ENCODE results near the gene ATF6. TPM values are rescaled to one million over a fixed set of nuclear protein-coding genes. Genes with fewer than 3 reads are reported as not detected.

ATF6 gene
- total and polyA plus RNA-seq, 4 donors, result 10.0 to 22.5 (median 13.4) TPM

GRCh38 chr1:161900160-161900559 lies 134.0 kb downstream of the ATF6 start (continued):
- TF ChIP-seq REST (IDR thresholded peaks at IDR 0.05), result no peak
- no peak for TF ChIP-seq FOXA1 (IDR thresholded peaks at IDR 0.05)

GRCh38 chr1:161902182-161902581 lies 136.1 kb downstream of the ATF6 start:
- no peak for TF ChIP-seq HNF4A (conservative IDR thresholded peaks at IDR 0.05)
- TF ChIP-seq EGR1 (IDR thresholded peaks at IDR 0.05; ENCODE audit: low read depth in 2 of 2), result no peak
- TF ChIP-seq MAX (IDR thresholded peaks at IDR 0.05), result no peak
- no peak for TF ChIP-seq HNF4G (IDR thresholded peaks at IDR 0.05)
- no peak for TF ChIP-seq TAF1 (conservative IDR thresholded peaks at IDR 0.05)
- TF ChIP-seq RXRA (IDR thresholded peaks at IDR 0.05), result no peak
- no peak for TF ChIP-seq FOXA1 (IDR thresholded peaks at IDR 0.05)
- TF ChIP-seq GABPA (IDR thresholded peaks at IDR 0.05 in 1 of 2, conservative IDR thresholded peaks at IDR 0.05 in 1 of 2), result no peak
- no peak for TF ChIP-seq JUND (IDR thresholded peaks at IDR 0.05)
- Histone ChIP-seq H3K27ac (ENCODE audit: low read depth in 1 of 2, low read length in 2 of 2) (no peak overlapping the region), H3K4me3 (ENCODE audit: low read depth in 1 of 3, low read length in 3 of 3) (no peak overlapping the region), H3K27me3 (ENCODE audit: control insufficient read depth in 4 of 4, insufficient read depth in 4 of 4, low read length in 3 of 4) (no peaks in the 10 kb centered on the region), H3K36me3 (ENCODE audit: control insufficient read depth in 4 of 4, insufficient read depth in 3 of 4, low read depth in 1 of 4, low read length in 3 of 4) (no peaks in the 10 kb centered on the region), H3K4me1 (ENCODE audit: control insufficient read depth in 4 of 4, insufficient read depth in 4 of 4, low read length in 3 of 4) (peaks cover 0 to under 1% (median 0%) of the 10 kb centered on the region in 4 donors), H3K9ac (ENCODE audit: low read depth in 1 of 2, low read length in 2 of 2) (no peak overlapping the region), H3K9me3 (ENCODE audit: control insufficient read depth in 4 of 4, low read length in 3 of 4) (no peaks in the 10 kb centered on the region)
- 98% methylated on average over 2 of the region's 2 CpGs for WGBS
- DNase-seq (ENCODE audit: low spot score), result no peak

- WGBS, result 97% methylated on average over 3 of the region's 3 CpGs
- no peaks in the 10 kb centered on the region for H3K36me3 ChIP-seq (ENCODE audit: control insufficient read depth in 4 of 4, insufficient read depth in 3 of 4, low read depth in 1 of 4, low read length in 3 of 4)
- no peaks in the 10 kb centered on the region for H3K9me3 ChIP-seq (ENCODE audit: control insufficient read depth in 4 of 4, low read length in 3 of 4)
- H3K4me1 ChIP-seq (ENCODE audit: control insufficient read depth in 4 of 4, insufficient read depth in 4 of 4, low read length in 3 of 4), result no peaks in the 10 kb centered on the region
- no peak for DNase-seq (ENCODE audit: low spot score)
- no peaks in the 10 kb centered on the region for H3K27me3 ChIP-seq (ENCODE audit: control insufficient read depth in 4 of 4, insufficient read depth in 4 of 4, low read length in 3 of 4)
- no peak overlapping the region for H3K27ac ChIP-seq (ENCODE audit: low read depth in 1 of 2, low read length in 2 of 2)
- no peak overlapping the region for H3K9ac ChIP-seq (ENCODE audit: low read depth in 1 of 2, low read length in 2 of 2)
- no peak overlapping the region for H3K4me3 ChIP-seq (ENCODE audit: low read depth in 1 of 3, low read length in 3 of 3)
- TF ChIP-seq HNF4A (conservative IDR thresholded peaks at IDR 0.05) (no peak), RAD21 (IDR thresholded peaks at IDR 0.05) (peak; percentile 52 to 65), YY1 (IDR thresholded peaks at IDR 0.05) (no peak), NR2F2 (IDR thresholded peaks at IDR 0.05) (no peak), ZBTB33 (IDR thresholded peaks at IDR 0.05) (no peak), HNF4G (IDR thresholded peaks at IDR 0.05) (no peak), REST (IDR thresholded peaks at IDR 0.05) (no peak), ATF3 (IDR thresholded peaks at IDR 0.05) (no peak), CTCF (IDR thresholded peaks at IDR 0.05; ENCODE audit: low read depth, low read length, missing input control) (peak; percentile 58)
These were observed 139.3 kb downstream of the ATF6 start for GRCh38 chr1:161905269-161905884.

Data from liver (tissue), 9 donors.